T-helper 2 cell treated with Interferon-gamma antibody and Interleukin-4, amounts not matched to agents 5 μg/mL and 100 μg/mL, for 36 hours (primary cell): Measurements from ENCODE around the gene PARP15.
A peak's percentile ranks its signal among the peaks of the same experiment; 100 is the strongest.

ENCODE experiments used
- DNase-seq: peaks from one replicate; pipeline ENCODE4 v3.0.0; 2021; ENCODE audit warnings: low spot score
- H3K27ac Mint-ChIP-seq: one replicate; pipeline ENCODE4 v1.8.0; 2021; ENCODE audit warnings: mild to moderate bottlenecking, mixed read lengths
- H3K27me3 Mint-ChIP-seq: one replicate; pipeline ENCODE4 v1.8.0; 2021; ENCODE audit warnings: low read depth, mixed read lengths
- H3K36me3 Mint-ChIP-seq: one replicate; pipeline ENCODE4 v1.8.0; 2021; ENCODE audit warnings: low read depth, mixed read lengths
- H3K4me1 Mint-ChIP-seq: one replicate; pipeline ENCODE4 v1.8.0; 2021; ENCODE audit warnings: low read depth, mixed read lengths
- H3K4me3 Mint-ChIP-seq: one replicate; pipeline ENCODE4 v1.8.0; 2022; ENCODE audit warnings: mild to moderate bottlenecking, moderate library complexity, mixed read lengths
- H3K9me3 Mint-ChIP-seq: one replicate; pipeline ENCODE4 v1.8.0; 2021; ENCODE audit warnings: mixed read lengths

PARP15 gene

DNA sequence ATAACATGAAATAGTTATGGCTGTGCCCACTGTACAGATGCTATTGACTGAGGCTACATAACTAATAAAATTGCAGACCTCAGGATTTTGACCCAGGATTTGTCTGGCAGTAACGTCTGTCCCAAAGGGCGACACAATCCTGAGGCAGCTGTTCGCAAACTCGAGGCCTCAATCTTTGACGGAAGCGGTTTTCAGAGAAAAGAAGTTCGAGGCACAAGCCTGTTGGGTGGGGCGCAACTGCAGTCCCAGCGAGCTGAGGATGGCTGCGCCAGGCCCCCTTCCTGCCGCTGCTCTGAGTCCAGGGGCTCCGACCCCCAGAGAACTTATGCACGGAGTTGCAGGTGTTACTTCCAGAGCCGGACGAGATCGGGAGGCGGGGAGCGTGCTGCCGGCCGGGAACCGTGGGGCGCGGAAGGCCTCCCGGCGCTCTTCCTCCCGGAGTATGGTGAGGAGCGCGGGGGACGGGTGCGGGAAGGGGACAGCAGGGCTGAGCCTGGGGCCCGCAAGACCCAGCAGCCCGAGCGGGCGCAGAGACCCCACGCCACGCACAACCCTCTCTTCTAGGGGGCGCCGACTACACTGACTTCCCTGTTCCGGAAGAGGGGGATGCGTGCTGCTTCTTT is at the start of gene PARP15:
Gene PARP15, plus strand, starts transcription at position 242 of the 623 bp plus-strand sequence. Its CDS starts 18 bp downstream, at position 260.
- peaks cover 45% of the 10 kb centered on the region for H3K4me1 Mint-ChIP-seq
- H3K27me3 Mint-ChIP-seq, result no peaks in the 10 kb centered on the region
- H3K27ac Mint-ChIP-seq, result peak within 1 kb of the TSS; percentile 96
- peaks cover 59% of the 10 kb centered on the region for H3K36me3 Mint-ChIP-seq
- H3K4me3 Mint-ChIP-seq, result peak within 1 kb of the TSS; percentile 99
- H3K9me3 Mint-ChIP-seq, result peaks cover 20% of the 10 kb centered on the region
- peak; percentile 41 for DNase-seq

DNA sequence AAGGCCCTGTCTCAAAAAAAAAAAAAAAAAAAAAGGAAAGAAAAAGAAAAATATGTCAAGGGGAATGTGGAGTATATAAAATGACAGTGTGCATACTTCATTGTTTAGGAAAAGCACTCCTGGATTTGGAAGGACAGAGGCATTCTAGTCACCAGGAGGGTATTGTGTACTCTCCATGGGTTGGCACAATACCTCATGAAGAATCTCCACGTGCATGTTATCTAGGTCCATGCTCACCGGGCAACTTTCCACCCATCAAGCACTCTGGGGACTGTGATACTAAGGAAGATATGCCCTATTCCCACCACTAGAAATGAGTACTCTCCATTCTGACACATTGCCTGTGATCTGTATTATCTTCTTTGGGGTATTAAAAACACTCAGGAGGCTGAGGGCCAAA is 47.3 kb upstream of the PARP15 start:
- no peaks in the 10 kb centered on the region for H3K27me3 Mint-ChIP-seq
- H3K4me3 Mint-ChIP-seq, result no peak overlapping the region
- no peak for DNase-seq
- no peaks in the 10 kb centered on the region for H3K9me3 Mint-ChIP-seq
- peaks cover 20% of the 10 kb centered on the region for H3K4me1 Mint-ChIP-seq
- peaks cover 61% of the 10 kb centered on the region for H3K36me3 Mint-ChIP-seq
- no peak overlapping the region for H3K27ac Mint-ChIP-seq

DNA sequence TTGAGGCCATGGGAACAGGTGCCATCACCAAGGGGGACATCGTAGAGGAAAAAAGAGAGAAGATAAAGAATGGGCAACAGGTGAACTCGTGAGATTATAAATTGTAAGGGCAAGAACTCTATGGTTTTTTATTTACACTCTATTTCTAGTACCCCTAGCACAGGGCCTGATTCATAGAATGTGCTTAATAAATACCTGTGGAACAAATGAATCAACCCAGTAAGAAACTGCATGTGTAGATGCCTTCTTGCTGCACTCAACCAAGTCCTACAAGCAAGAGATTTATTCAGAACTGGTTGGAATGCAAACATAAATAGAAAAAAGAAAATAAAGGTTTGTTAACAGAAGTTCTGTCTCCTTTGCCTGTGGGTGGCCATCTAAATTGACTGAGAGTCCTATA is 44.0 kb upstream of the PARP15 start:
- DNase-seq, result no peak
- H3K27ac Mint-ChIP-seq, result peak overlapping the region; percentile 4
- peaks cover 72% of the 10 kb centered on the region for H3K36me3 Mint-ChIP-seq
- H3K27me3 Mint-ChIP-seq, result no peaks in the 10 kb centered on the region
- no peaks in the 10 kb centered on the region for H3K9me3 Mint-ChIP-seq
- H3K4me1 Mint-ChIP-seq, result peaks cover 24% of the 10 kb centered on the region
- H3K4me3 Mint-ChIP-seq, result peak overlapping the region; percentile 5

DNA sequence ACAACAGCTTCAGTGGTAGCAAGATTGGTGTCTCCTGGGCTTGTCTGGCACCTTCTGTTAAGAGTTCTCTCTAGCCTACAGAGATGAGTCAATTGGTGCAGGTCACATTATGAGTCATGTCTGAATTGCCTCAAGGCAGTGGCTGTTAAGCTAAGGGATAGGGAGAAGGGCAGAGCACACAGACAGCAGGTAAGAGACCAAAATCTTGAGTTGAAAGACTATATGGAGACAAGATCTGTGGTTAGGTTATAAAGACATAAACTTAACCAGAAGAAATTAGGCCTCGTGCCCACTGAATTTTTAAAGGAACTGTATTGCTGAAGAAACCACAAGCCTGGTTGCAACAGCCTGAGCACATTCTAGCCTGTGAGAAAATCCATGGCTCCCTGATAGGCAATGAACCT is 43.5 kb upstream of the PARP15 start:
- Mint-ChIP-seq H3K27me3 (no peaks in the 10 kb centered on the region), H3K4me3 (peak overlapping the region; percentile 5), H3K9me3 (no peaks in the 10 kb centered on the region), H3K36me3 (peaks cover 72% of the 10 kb centered on the region), H3K4me1 (peaks cover 24% of the 10 kb centered on the region), H3K27ac (peak overlapping the region; percentile 78)
- peak; percentile 75 for DNase-seq

DNA sequence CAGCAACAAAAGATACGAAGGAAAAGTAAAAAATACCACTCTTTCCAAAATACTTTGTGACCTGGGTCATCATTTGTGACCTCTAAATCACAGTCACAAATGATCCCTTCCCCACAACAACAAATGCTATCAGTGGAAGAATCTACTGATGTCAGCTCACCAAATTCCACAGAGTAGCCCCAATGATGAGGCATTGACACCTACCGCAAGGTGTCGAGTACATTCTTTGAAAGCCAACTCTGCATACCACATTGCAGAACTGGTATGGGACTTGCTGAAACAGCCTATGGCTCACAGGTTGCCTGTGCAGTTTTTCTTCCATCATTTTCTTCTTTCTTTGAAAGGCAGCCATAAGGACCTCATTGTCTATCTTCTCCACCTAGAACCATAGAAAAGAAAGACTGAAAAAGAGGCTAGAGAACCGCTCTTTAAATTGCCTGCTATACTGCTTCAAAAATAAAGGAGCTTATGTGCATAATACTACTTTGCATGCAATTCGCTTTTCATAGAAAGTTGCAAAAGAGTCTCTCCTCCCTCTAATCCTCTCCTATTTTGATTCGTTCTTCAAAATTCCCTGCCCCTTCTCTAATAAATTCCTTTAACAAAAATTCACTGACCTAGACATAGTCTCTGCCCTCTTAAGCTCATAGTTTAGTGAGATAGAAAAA is 41.4 kb upstream of the PARP15 start:
- no peak overlapping the region for H3K27ac Mint-ChIP-seq

DNA sequence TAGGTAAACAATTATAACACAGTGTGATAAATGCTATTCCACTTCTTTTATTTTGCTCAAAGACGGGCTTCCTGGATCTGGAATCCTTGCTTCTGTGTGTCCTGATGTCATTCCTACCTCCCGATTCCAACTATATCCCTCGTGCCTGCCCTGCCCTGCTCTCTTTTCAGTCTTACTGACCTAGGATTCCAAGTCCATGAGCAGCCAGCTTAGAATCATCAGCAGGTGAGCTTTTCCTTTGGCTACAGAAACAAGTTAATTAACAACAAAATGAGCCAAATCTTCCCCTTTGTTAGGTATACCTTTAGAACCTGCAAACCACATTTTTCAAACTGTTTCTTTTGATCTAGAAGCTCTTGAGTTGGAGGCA is 40.8 kb upstream of the PARP15 start:
- no peak overlapping the region for H3K4me3 Mint-ChIP-seq
- H3K9me3 Mint-ChIP-seq, result no peaks in the 10 kb centered on the region
- peaks cover 79% of the 10 kb centered on the region for H3K36me3 Mint-ChIP-seq
- no peaks in the 10 kb centered on the region for H3K27me3 Mint-ChIP-seq
- H3K4me1 Mint-ChIP-seq, result peaks cover 24% of the 10 kb centered on the region
- DNase-seq, result no peak
- no peak overlapping the region for H3K27ac Mint-ChIP-seq

More for the DNA sequence above, 41.4 kb upstream of the PARP15 start:
- Mint-ChIP-seq H3K4me1 (peaks cover 24% of the 10 kb centered on the region), H3K9me3 (no peaks in the 10 kb centered on the region), H3K4me3 (no peak overlapping the region), H3K36me3 (peaks cover 78% of the 10 kb centered on the region), H3K27me3 (no peaks in the 10 kb centered on the region)
- no peak for DNase-seq

DNA sequence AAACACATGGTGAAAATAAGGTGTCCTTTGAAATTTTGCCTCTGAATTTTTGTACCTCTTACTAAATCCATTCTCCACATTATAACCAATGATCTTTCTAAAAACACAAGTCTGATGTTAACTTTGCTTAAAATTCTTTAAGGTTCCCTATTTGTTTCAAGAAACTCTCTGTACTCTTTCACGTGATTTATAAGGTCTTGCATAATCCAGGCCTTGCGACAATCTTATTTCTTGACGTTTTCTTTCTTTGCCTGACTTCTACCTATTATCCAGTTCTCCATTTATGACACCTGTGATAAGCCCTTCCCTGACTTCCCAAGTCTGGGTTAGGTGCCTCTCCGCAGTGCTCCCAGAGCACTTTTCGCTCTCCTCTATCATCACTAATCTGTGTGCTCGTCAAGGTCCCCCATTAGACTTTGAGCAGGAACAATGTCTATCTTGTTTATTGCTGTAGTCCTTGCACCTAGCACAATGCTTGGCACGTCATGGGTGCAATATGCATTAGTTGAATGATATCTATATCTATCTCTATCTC is 38.4 kb upstream of the PARP15 start:
- DNase-seq, result no peak
- Mint-ChIP-seq H3K27me3 (no peaks in the 10 kb centered on the region), H3K27ac (no peak overlapping the region), H3K4me1 (peaks cover 9% of the 10 kb centered on the region), H3K9me3 (no peaks in the 10 kb centered on the region), H3K4me3 (no peak overlapping the region), H3K36me3 (peaks cover 68% of the 10 kb centered on the region)

DNA sequence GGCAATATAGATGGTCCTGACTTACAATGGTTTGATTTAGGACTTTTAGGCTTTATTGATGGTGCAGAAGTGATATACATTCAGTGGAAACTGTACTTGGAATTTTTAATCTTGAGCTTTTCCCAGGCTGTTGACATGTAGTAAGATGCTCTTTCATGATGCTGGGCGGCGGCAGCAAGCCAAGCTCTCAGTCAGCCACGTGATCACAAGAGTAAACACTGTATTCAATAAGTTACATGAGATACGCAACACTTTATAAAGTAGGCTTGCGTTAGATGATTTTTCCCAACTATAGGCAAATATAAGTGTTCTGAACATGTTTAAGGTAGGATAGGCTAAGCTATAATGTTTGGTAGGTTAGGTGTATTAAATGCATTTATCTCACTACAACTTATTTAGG is 31.3 kb upstream of the PARP15 start:
- DNase-seq, result no peak
- Mint-ChIP-seq H3K4me3 (no peak overlapping the region), H3K27me3 (no peaks in the 10 kb centered on the region), H3K9me3 (no peaks in the 10 kb centered on the region), H3K4me1 (no peaks in the 10 kb centered on the region), H3K36me3 (peaks cover 65% of the 10 kb centered on the region), H3K27ac (no peak overlapping the region)

DNA sequence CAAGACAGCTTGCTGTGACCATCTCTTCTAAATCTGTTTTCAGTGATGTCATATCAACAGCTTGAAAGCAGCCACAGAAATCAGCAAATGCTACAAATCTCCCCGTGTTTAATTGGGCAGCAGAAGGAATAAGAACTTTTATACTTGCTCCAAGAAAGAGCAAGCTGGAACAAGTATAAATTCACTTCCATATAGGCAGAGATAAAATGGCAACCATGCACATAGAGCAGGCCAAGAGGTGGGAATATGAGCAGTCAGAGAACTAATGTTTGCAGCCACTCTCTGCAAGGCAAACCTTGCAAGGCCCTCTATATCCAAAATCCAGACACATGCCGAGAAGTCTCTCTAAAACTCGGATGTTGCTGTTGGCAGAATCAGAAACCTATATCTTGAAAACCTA is 29.4 kb upstream of the PARP15 start:
- Mint-ChIP-seq H3K4me1 (peaks cover under 1% of the 10 kb centered on the region), H3K27ac (no peak overlapping the region), H3K9me3 (no peaks in the 10 kb centered on the region)

DNA sequence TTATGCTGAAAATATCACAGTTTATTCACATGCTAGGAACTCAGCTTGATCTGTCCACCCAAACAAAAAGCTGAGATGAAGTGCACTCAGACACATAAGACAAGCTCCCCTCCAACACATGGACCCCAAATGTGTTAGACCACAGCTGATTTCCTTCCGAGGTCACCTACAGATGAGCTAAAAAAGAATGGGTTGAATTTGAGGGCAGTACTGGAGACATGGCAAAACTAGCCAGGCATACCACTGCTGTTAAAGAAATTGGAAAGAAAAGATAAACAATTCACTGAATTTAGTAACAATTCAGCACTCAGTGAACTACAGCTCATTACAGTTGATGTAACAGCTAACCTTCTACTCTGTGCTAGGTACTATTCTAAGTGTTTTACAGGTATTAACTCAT is 28.8 kb upstream of the PARP15 start:
- Mint-ChIP-seq H3K27me3 (no peaks in the 10 kb centered on the region), H3K36me3 (peaks cover 75% of the 10 kb centered on the region), H3K4me3 (no peak overlapping the region), H3K27ac (no peak overlapping the region), H3K4me1 (peaks cover 4% of the 10 kb centered on the region), H3K9me3 (no peaks in the 10 kb centered on the region)
- no peak for DNase-seq

More for the DNA sequence above, 29.4 kb upstream of the PARP15 start:
- H3K4me3 Mint-ChIP-seq, result no peak overlapping the region
- H3K27me3 Mint-ChIP-seq, result no peaks in the 10 kb centered on the region
- H3K36me3 Mint-ChIP-seq, result peaks cover 75% of the 10 kb centered on the region
- no peak for DNase-seq

DNA sequence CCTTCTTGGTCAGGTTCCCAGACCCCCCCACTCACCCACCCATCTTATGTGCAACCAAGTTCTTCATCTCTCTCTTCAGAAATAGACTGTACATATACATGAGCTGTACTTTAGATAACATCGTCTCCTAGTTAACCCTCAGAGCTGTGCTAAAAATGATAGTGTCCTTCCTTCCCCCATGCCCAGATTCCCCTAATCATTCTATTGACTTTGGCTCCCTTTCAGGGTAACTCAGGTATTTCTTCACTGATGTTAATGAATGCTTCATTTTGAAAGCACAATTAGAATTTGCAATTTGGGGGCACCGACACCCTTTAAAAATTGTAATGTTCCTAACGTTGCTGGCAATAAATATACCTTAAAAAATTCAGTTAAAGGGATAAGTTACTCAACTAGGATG is 24.3 kb upstream of the PARP15 start:
- peaks cover 11% of the 10 kb centered on the region for H3K4me1 Mint-ChIP-seq
- H3K27me3 Mint-ChIP-seq, result no peaks in the 10 kb centered on the region
- no peak for DNase-seq
- H3K4me3 Mint-ChIP-seq, result no peak overlapping the region
- no peak overlapping the region for H3K27ac Mint-ChIP-seq
- no peaks in the 10 kb centered on the region for H3K9me3 Mint-ChIP-seq
- peaks cover 76% of the 10 kb centered on the region for H3K36me3 Mint-ChIP-seq

DNA sequence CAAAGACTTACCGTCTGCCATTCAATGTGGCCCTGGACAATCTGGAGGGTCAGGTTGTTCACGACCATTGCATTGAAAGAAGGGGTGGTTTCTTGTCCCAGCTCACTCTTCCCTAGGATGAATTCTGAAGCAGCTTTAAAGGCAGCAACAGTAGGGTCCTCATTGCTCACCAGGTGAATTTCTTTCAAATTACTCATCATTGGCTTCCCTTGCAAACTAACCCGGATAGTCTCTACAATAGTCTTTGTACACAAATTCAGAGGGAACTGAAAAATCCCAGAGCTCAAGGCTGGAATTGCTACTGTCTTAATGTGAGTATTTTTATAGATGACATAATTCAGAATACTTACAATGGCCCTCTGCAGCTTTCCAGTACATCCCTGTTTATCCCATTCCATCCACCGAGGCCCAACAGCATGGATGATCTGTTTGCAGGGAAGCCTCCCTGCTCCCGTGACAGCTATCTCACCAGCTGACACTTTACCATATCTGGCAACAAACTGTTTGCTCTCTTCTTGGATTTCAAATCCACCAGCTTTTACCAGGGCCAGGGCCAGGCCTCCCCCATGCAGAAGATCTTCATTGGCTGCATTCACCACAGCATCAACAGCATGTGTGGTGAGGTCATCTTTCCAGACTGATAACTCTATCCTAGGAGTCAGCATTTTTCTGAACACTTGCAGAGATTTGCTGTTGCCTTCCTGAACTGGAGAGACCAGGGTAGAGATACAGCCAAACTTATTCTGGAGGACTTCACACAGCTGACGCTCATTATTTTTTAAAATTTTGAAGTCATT is 22.0 kb upstream of the PARP15 start:
- H3K36me3 Mint-ChIP-seq, result peaks cover 75% of the 10 kb centered on the region
- H3K27ac Mint-ChIP-seq, result no peak overlapping the region
- H3K9me3 Mint-ChIP-seq, result no peaks in the 10 kb centered on the region
- no peak overlapping the region for H3K4me3 Mint-ChIP-seq
- H3K4me1 Mint-ChIP-seq, result peaks cover 16% of the 10 kb centered on the region
- DNase-seq, result no peak
- H3K27me3 Mint-ChIP-seq, result no peaks in the 10 kb centered on the region

DNA sequence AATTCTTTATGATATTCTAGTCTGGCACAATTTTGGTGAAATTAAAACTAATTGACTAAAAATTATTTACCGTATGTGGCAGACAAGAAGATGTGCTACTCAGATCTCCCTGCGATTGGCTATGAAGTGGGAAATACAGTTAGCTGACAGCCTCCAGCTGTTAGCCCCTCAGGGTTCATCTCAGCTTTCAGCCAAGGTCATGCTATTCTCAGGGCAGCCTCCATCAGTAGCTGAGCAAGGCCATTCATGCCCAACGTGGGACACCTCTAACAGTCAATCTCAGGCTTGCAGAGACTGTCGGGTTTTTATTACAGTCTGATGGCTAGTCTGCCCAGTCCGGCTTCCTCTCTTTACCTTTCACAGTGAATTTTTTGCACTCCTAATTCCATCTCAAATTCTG is 20.1 kb upstream of the PARP15 start:
- Mint-ChIP-seq H3K27ac (no peak overlapping the region), H3K4me1 (peaks cover 31% of the 10 kb centered on the region), H3K4me3 (no peak overlapping the region), H3K36me3 (peaks cover 72% of the 10 kb centered on the region), H3K9me3 (no peaks in the 10 kb centered on the region), H3K27me3 (no peaks in the 10 kb centered on the region)
- no peak for DNase-seq

DNA sequence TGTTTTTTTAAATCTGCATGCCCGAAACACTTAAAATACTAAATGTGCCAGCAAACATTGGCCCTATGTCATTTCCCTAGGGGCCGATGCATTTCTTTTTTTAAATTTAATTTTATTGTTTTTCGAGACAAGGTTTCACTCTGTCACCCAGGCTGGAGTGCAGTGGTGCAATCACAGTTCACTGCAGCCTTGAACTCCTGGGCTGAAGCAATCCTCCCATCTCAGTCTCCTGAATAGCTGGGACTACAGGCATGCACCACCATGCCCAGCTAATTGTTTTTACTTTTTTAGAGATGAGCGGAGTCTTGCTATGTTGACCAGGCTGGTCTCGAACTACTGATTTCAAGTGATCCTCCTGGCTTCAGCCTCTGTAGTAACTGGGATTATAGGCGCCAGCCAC is 18.8 kb upstream of the PARP15 start:
- no peak for DNase-seq
- Mint-ChIP-seq H3K27me3 (no peaks in the 10 kb centered on the region), H3K9me3 (no peaks in the 10 kb centered on the region), H3K27ac (no peak overlapping the region), H3K4me3 (no peak overlapping the region), H3K36me3 (peaks cover 72% of the 10 kb centered on the region), H3K4me1 (peaks cover 37% of the 10 kb centered on the region)
